H1 (cell line): ENCODE measurements around the gene ZBTB1. TPM values are rescaled to one million over a fixed set of nuclear protein-coding genes. Genes with fewer than 3 reads are reported as not detected.

Source experiments
- CTCF ChIA-PET: fragments of 300-600 bp; sonication (Branson Sonifier 250); formaldehyde crosslinking; loops from one replicate; lab custom pipeline; 2021; ENCODE audit not compliant: partially characterized antibody; lab: Charles Lee
- POLR2A ChIA-PET: fragments of 300-600 bp; sonication (Branson Sonifier 250); formaldehyde crosslinking; loops from one replicate; lab custom pipeline; 2021; ENCODE audit warnings: inconsistent platforms; ENCODE audit not compliant: partially characterized antibody; lab: Charles Lee
- DNase-seq, 2 experiments: peaks; one replicate each; pipeline versions ENCODE4 v3.0.0 to v3.0.0-alpha.2; 2010 to 2022; ENCODE audit warnings: low spot score in 2 of 2, low read depth in 1 of 2, mixed read lengths in 1 of 2
- FAIRE-seq: peaks from 2 replicates; lab custom pipeline; 2011; peaks lifted over from hg19 to GRCh38; lab: Jason Lieb, UNC
- H2AFZ ChIP-seq: 2 replicates; pipeline ENCODE4 v1.8.1; 2012; ENCODE audit warnings: low read length, inconsistent platforms
- H2AK5ac ChIP-seq: 2 replicates; pipeline ENCODE4 v1.6.1; 2013; ENCODE audit warnings: low read depth, low read length
- H2BK120ac ChIP-seq: replicated peaks from 2 replicates; pipeline ENCODE3; 2013; ENCODE audit warnings: low read depth, low read length, inconsistent platforms
- H2BK12ac ChIP-seq: 2 replicates; pipeline ENCODE4 v1.6.1; 2013; ENCODE audit warnings: low read depth, low read length
- H2BK15ac ChIP-seq: 2 replicates; pipeline ENCODE4 v1.6.1; 2013; ENCODE audit warnings: low read length
- H2BK20ac ChIP-seq: 2 replicates; pipeline ENCODE4 v1.6.1; 2013; ENCODE audit warnings: low read length
- H2BK5ac ChIP-seq: 2 replicates; pipeline ENCODE4 v1.6.1; 2013; ENCODE audit warnings: low read depth, low read length
- H3K14ac ChIP-seq: 2 replicates; pipeline ENCODE4 v1.6.1; 2013; ENCODE audit warnings: inconsistent platforms; ENCODE audit not compliant: insufficient read length
- H3K18ac ChIP-seq: 2 replicates; pipeline ENCODE4 v1.6.1; 2013; ENCODE audit warnings: low read length; ENCODE audit errors: extremely low read depth
- H3K23ac ChIP-seq: 2 replicates; pipeline ENCODE4 v1.6.1; 2013; ENCODE audit warnings: inconsistent platforms; ENCODE audit not compliant: insufficient read length
- H3K23me2 ChIP-seq: 2 replicates; pipeline ENCODE4 v1.6.1; 2013; ENCODE audit warnings: low read depth, low read length
- H3K27ac ChIP-seq: 2 replicates; pipeline ENCODE4 v1.6.1; 2011; ENCODE audit warnings: low read depth, low read length, inconsistent platforms
- H3K27me3 ChIP-seq, 4 experiments: replicated peaks in 1 of 4; 1 replicate in 1 of 4; 2 replicates in 3 of 4; pipeline versions ENCODE4 v1.6.1 to v1.8.1; 2011 to 2013; ENCODE audit warnings: low read length in 3 of 4, mild to moderate bottlenecking in 3 of 4, inconsistent platforms in 2 of 4, mixed read lengths in 2 of 4, moderate library complexity in 1 of 4; ENCODE audit not compliant: control insufficient read depth in 3 of 4, insufficient read depth in 3 of 4; ENCODE audit errors: extremely low read depth in 1 of 4
- H3K36me3 ChIP-seq, 4 experiments: 2 replicates each; pipeline versions ENCODE4 v1.6.1 to v1.8.1; 2011 to 2013; ENCODE audit warnings: mild to moderate bottlenecking in 4 of 4, low read length in 3 of 4, moderate library complexity in 2 of 4, control low read depth in 1 of 4, inconsistent platforms in 1 of 4; ENCODE audit not compliant: insufficient read depth in 4 of 4, control insufficient read depth in 2 of 4
- H3K4ac ChIP-seq: replicated peaks from 2 replicates; pipeline ENCODE3; 2013; ENCODE audit warnings: low read length, low read depth, mixed read lengths, inconsistent platforms; ENCODE audit not compliant: insufficient read length
- H3K4me1 ChIP-seq, 4 experiments: replicated peaks in 1 of 4; 1 replicate in 1 of 4; 2 replicates in 3 of 4; pipeline versions ENCODE4 v1.6.1 to v1.8.1; 2011 to 2013; ENCODE audit warnings: low read length in 3 of 4, inconsistent platforms in 2 of 4, mixed read lengths in 1 of 4; ENCODE audit not compliant: insufficient read depth in 4 of 4, control insufficient read depth in 3 of 4
- H3K4me2 ChIP-seq, 2 experiments: 2 replicates each; pipeline versions ENCODE4 v1.6.1 to v1.8.1; 2011 to 2013; ENCODE audit warnings: low read depth in 2 of 2, low read length in 2 of 2, control low read depth in 1 of 2, inconsistent platforms in 1 of 2, mild to moderate bottlenecking in 1 of 2; ENCODE audit not compliant: insufficient read depth in 1 of 2
- H3K4me3 ChIP-seq, 4 experiments: fragments of 200-600, 300-600 bp in 1 of 4; sonication (generic), shearing (Covaris generic), sonication (Bioruptor Twin) in 1 of 4; 2 replicates each; pipeline versions ENCODE4 v1.5.1 to v1.8.1; 2011 to 2016; ENCODE audit warnings: low read length in 4 of 4, low read depth in 3 of 4, control low read depth in 2 of 4, inconsistent platforms in 2 of 4, mild to moderate bottlenecking in 2 of 4, mixed read lengths in 1 of 4, moderate library complexity in 1 of 4; ENCODE audit not compliant: insufficient read depth in 2 of 4; ENCODE audit errors: extremely low read depth in 1 of 4
- H3K56ac ChIP-seq: replicated peaks from 2 replicates; pipeline ENCODE3; 2013; ENCODE audit warnings: low read depth, mild to moderate bottlenecking, mixed read lengths, low read length, inconsistent platforms; ENCODE audit not compliant: insufficient read length
- H3K79me1 ChIP-seq: 2 replicates; pipeline ENCODE4 v1.6.1; 2013; ENCODE audit warnings: low read depth, low read length, control low read depth
- H3K79me2 ChIP-seq, 2 experiments: 2 replicates each; pipeline versions ENCODE4 v1.6.1 to v1.8.1; 2012 to 2013; ENCODE audit warnings: low read length in 2 of 2, mild to moderate bottlenecking in 2 of 2, inconsistent platforms in 1 of 2; ENCODE audit not compliant: insufficient read depth in 2 of 2, control insufficient read depth in 1 of 2
- H3K9ac ChIP-seq, 4 experiments: replicated peaks in 1 of 4; 1 replicate in 1 of 4; 2 replicates in 3 of 4; pipeline versions ENCODE4 v1.6.1 to v1.8.1; 2011 to 2013; ENCODE audit warnings: low read depth in 3 of 4, low read length in 3 of 4, control low read depth in 2 of 4, mild to moderate bottlenecking in 2 of 4, moderate library complexity in 2 of 4, inconsistent platforms in 1 of 4; ENCODE audit errors: extremely low read depth in 1 of 4
- H3K9me3 ChIP-seq, 2 experiments: 2 replicates each; pipeline versions ENCODE4 v1.6.1 to v1.8.1; 2012 to 2013; ENCODE audit warnings: mild to moderate bottlenecking in 2 of 2, moderate library complexity in 2 of 2, control low read depth in 1 of 2, inconsistent platforms in 1 of 2, low read depth in 1 of 2, low read length in 1 of 2, mixed read lengths in 1 of 2; ENCODE audit not compliant: insufficient read depth in 2 of 2
- H4K20me1 ChIP-seq, 2 experiments: replicated peaks in 1 of 2; 2 replicates each; pipeline versions ENCODE3 to v1.8.1; 2011 to 2013; ENCODE audit warnings: inconsistent platforms in 2 of 2, low read length in 2 of 2, mild to moderate bottlenecking in 1 of 2; ENCODE audit not compliant: insufficient read depth in 2 of 2, control insufficient read depth in 1 of 2
- H4K5ac ChIP-seq: 2 replicates; pipeline ENCODE4 v1.6.1; 2013; ENCODE audit warnings: low read length, low read depth, mixed read lengths, inconsistent platforms; ENCODE audit not compliant: insufficient read length
- H4K8ac ChIP-seq: 2 replicates; pipeline ENCODE4 v1.8.0; 2013; ENCODE audit warnings: mild to moderate bottlenecking, moderate library complexity, low read length, inconsistent platforms; ENCODE audit not compliant: insufficient read depth; ENCODE audit errors: extremely low read depth
- H4K91ac ChIP-seq: replicated peaks from 2 replicates; pipeline ENCODE3; 2013; ENCODE audit warnings: low read length, mixed read lengths, inconsistent platforms; ENCODE audit not compliant: insufficient read length
- EZH2 ChIP-seq: fragments of 200-600 bp; sonication (generic); IDR thresholded peaks from 2 replicates; pipeline ENCODE4 v1.7.1; 2012; ENCODE audit warnings: low read depth, mild to moderate bottlenecking, moderate library complexity, low read length, inconsistent platforms; ENCODE audit not compliant: severe bottlenecking
- JUND ChIP-seq: IDR thresholded peaks from 2 replicates; pipeline ENCODE4 v1.6.1; 2011; ENCODE audit warnings: mild to moderate bottlenecking, improper control_type of control experiment, low read length
- POLR2A ChIP-seq, 2 experiments: IDR thresholded peaks; 1 replicate in 1 of 2; 2 replicates in 1 of 2; pipeline ENCODE4 v1.6.1; 2011; ENCODE audit warnings: low read depth in 2 of 2, low read length in 2 of 2, mild to moderate bottlenecking in 2 of 2; ENCODE audit errors: control extremely low read depth in 1 of 2
- RXRA ChIP-seq: IDR thresholded peaks from 2 replicates; pipeline ENCODE4 v1.6.1; 2011; ENCODE audit warnings: low read depth, mild to moderate bottlenecking, low read length, moderate library complexity; ENCODE audit not compliant: insufficient read depth
- SAP30 ChIP-seq: fragments of 300-600 bp; sonication (generic); IDR thresholded peaks from 2 replicates; pipeline ENCODE4 v1.7.1; 2012; ENCODE audit warnings: low read length, moderate library complexity, mild to moderate bottlenecking, inconsistent platforms; ENCODE audit not compliant: insufficient read depth, insufficient replicate concordance
- SP4 ChIP-seq: IDR thresholded peaks from 2 replicates; pipeline ENCODE4 v1.6.1; 2012; ENCODE audit warnings: low read length, inconsistent platforms
- SUZ12 ChIP-seq: fragments of 200-600 bp; sonication (generic); IDR thresholded peaks from 2 replicates; pipeline ENCODE4 v1.6.1; 2012; ENCODE audit warnings: mild to moderate bottlenecking, inconsistent platforms, low read length, moderate library complexity, mixed read lengths
- TAF1 ChIP-seq: IDR thresholded peaks from 2 replicates; pipeline ENCODE4 v1.6.1; 2011; ENCODE audit warnings: mild to moderate bottlenecking, low read depth, low read length
- USF2 ChIP-seq: IDR thresholded peaks from 2 replicates; pipeline ENCODE4 v1.6.1; 2011; ENCODE audit warnings: low read length, improper control_type of control experiment
- WGBS, 2 experiments: shearing (Covaris generic) in 1 of 2; methylation state at CpG; one replicate each; pipeline versions ENCODE4 v1.1.6 to v1.1.7; 2013 to 2015; ENCODE audit warnings: low lambda C conversion rate in 2 of 2, mixed read lengths in 2 of 2, inconsistent platforms in 1 of 2, low coverage in 1 of 2, missing lambda C conversion rate in 1 of 2; ENCODE audit not compliant: insufficient replicate concordance in 2 of 2, insufficient coverage in 1 of 2, insufficient read length in 1 of 2; ENCODE audit errors: extremely low coverage in 1 of 2, missing lambda C conversion rate in 1 of 2; 5-methylcytosine and 5-hydroxymethylcytosine counted together
- polyA plus RNA-seq, 7 experiments: library from polyadenylated mRNA; depleted of rRNA in 3 of 7; stranded (reverse) in 5 of 7; unstranded in 2 of 7; fragments of >200 nt in 5 of 7; fragments of 200-250 nt in 2 of 7; gene quantifications; 1 replicate in 5 of 7; 2 replicates in 1 of 7; 4 replicates in 1 of 7; pipeline versions ENCODE4 v1.2.1 to v1.2.3, GENCODE V29; 2011 to 2013; ENCODE audit warnings: missing spikeins in 2 of 7, mixed read lengths in 2 of 7
- total RNA-seq: library from RNA; stranded (reverse); fragmentation: NEBNext Ultra II Directional; extraction: Animal tissue kit (Norgen Biotek cat#: 25700); gene quantifications from 2 replicates; pipeline ENCODE4 v1.2.1, GENCODE V29; 2021

ZBTB1 gene
- total and polyA plus RNA-seq, 2 of the 8 experiments (the other 6 are each of a cell fraction or from before 2014, with no cell fraction given): 13.6 to 27.5 TPM

- no peak for FAIRE-seq
These were observed 40.7 kb upstream of the ZBTB1 start for GRCh38 chr14:64463873-64464272.

More at GRCh38 chr14:64463873-64464272, 40.7 kb upstream of the ZBTB1 start:
- peaks cover under 1 to 18% (median 11%) of the 10 kb centered on the region in 4 experiments; a peak in 6 of 8 replicates for H3K36me3 ChIP-seq
- H2BK20ac ChIP-seq: no peak overlapping the region
- H3K4ac ChIP-seq: no peak overlapping the region
- no peak overlapping the region for H4K8ac ChIP-seq
- H3K79me1 ChIP-seq: no peaks in the 10 kb centered on the region
- no peak overlapping the region for H4K91ac ChIP-seq
- TF ChIP-seq SP4 (no peak), RXRA (no peak), TAF1 (no peak), SUZ12 (no peak), USF2 (no peak), JUND (no peak), POLR2A (IDR thresholded peaks at IDR 0.05; ENCODE audit: control extremely low read depth in 1 of 2, low read depth in 2 of 2, low read length in 2 of 2) (no peak), EZH2 (no peak), SAP30 (no peak)
- TF ChIP-seq, all 59 proteins: peak for 0
- Histone ChIP-seq H2BK15ac (no peak overlapping the region), H2AK5ac (no peak overlapping the region), H3K23ac (no peak overlapping the region), H2AFZ (no peak overlapping the region), H3K9me3 (no peaks in the 10 kb centered on the region), H3K18ac (no peak overlapping the region), H3K23me2 (peaks cover 13% of the 10 kb centered on the region), H3K9ac (no peak overlapping the region), H4K5ac (no peak overlapping the region), H2BK5ac (no peak overlapping the region), H3K79me2 (no peaks in the 10 kb centered on the region), H3K56ac (no peak overlapping the region), H3K27me3 (no peaks in the 10 kb centered on the region), H3K14ac (no peak overlapping the region), H3K4me2 (no peak overlapping the region; a peak in 1 of 4 replicates), H2BK120ac (no peak overlapping the region), H4K20me1 (peaks cover 2 to 3% of the 10 kb centered on the region in 2 experiments), H2BK12ac (no peak overlapping the region), H3K4me1 (peaks cover 0 to 6% (median 4%) of the 10 kb centered on the region in 4 experiments; a peak in 4 of 7 replicates), H3K27ac (no peak overlapping the region), H3K4me3 (no peak overlapping the region)
- ChIA-PET CTCF (interaction anchor here (0.9 to 1.4 kb wide), 5 partner anchors 32 to 86 kb away, joined by 3 to 6 read pairs (median 3); no protein-coding TSS in a partner anchor), POLR2A (interaction anchor here (1.0 to 6.1 kb wide), 8 partner anchors 9 to 76 kb away, joined by 3 to 52 read pairs (median 4); partner anchors contain the start of genes MTHFD1, ZBTB1 and ZBTB25)
- no peak for DNase-seq
- WGBS, 2 experiments: 91% methylated on average over 6 of the region's 6 CpGs; no CpG with 5 or more reads in 1 of the 2 experiments
